Mesodermal cell (in vitro differentiated cells): ENCODE results near the gene FNDC10.

ENCODE experiments used
- H3K27ac ChIP-seq: 2 replicates; pipeline ENCODE4 v1.7.0; 2013; ENCODE audit warnings: mild to moderate bottlenecking, low read depth, low read length, moderate library complexity; ENCODE audit not compliant: severe bottlenecking
- H3K36me3 ChIP-seq: 2 replicates; pipeline ENCODE4 v1.7.1; 2013; ENCODE audit warnings: mild to moderate bottlenecking, low read length, moderate library complexity; ENCODE audit not compliant: control insufficient read depth, insufficient read depth
- H3K4me1 ChIP-seq: one replicate; pipeline ENCODE4 v1.7.1; 2013; ENCODE audit warnings: mild to moderate bottlenecking, low read length; ENCODE audit not compliant: insufficient read depth, control insufficient read depth, poor library complexity, severe bottlenecking
- H3K4me3 ChIP-seq: 2 replicates; pipeline ENCODE4 v1.7.0; 2013; ENCODE audit warnings: low read length, control low read depth, mild to moderate bottlenecking; ENCODE audit not compliant: insufficient read depth, poor library complexity, severe bottlenecking; ENCODE audit errors: extremely low read depth
- H3K9me3 ChIP-seq: 2 replicates; pipeline ENCODE4 v1.7.1; 2013; ENCODE audit warnings: mild to moderate bottlenecking, low read length, moderate library complexity; ENCODE audit not compliant: control insufficient read depth
- WGBS, 2 experiments: methylation state at CpG; one replicate each; pipeline ENCODE4 v1.1.5; 2013; ENCODE audit warnings: missing lambda C conversion rate in 2 of 2; ENCODE audit not compliant: insufficient coverage in 2 of 2; 5-methylcytosine and 5-hydroxymethylcytosine counted together

The FNDC10 gene

GRCh38 chr1:1626207-1627141 lies 26.5 kb upstream of the FNDC10 start:
- Histone ChIP-seq H3K4me1 (no peaks in the 10 kb centered on the region), H3K4me3 (no peak overlapping the region), H3K36me3 (peaks cover 21% of the 10 kb centered on the region), H3K27ac (no peak overlapping the region), H3K9me3 (no peaks in the 10 kb centered on the region)
- 93 to 100% methylated on average over 36 to 40 of the region's 48 CpGs for WGBS, 2 experiments

GRCh38 chr1:1625824-1626206 lies 25.9 kb upstream of the FNDC10 start:
- H3K36me3 ChIP-seq, result peaks cover 21% of the 10 kb centered on the region
- H3K27ac ChIP-seq, result no peak overlapping the region
- WGBS, 2 experiments, result 96 to 100% methylated on average over 4 to 7 of the region's 8 CpGs
- no peaks in the 10 kb centered on the region for H3K9me3 ChIP-seq
- H3K4me3 ChIP-seq, result no peak overlapping the region
- no peaks in the 10 kb centered on the region for H3K4me1 ChIP-seq

- WGBS, 2 experiments, result 89 to 95% methylated on average over 7 to 23 of the region's 28 CpGs
- no peaks in the 10 kb centered on the region for H3K4me1 ChIP-seq
- H3K27ac ChIP-seq, result no peak overlapping the region
- H3K4me3 ChIP-seq, result no peak overlapping the region
- H3K9me3 ChIP-seq, result no peaks in the 10 kb centered on the region
- peaks cover 21% of the 10 kb centered on the region for H3K36me3 ChIP-seq
These were observed 25.5 kb upstream of the FNDC10 start for GRCh38 chr1:1625404-1625775.

- Histone ChIP-seq H3K27ac (no peak overlapping the region), H3K9me3 (no peaks in the 10 kb centered on the region), H3K4me1 (no peaks in the 10 kb centered on the region), H3K4me3 (no peak overlapping the region), H3K36me3 (peaks cover 21% of the 10 kb centered on the region)
- 92 to 94% methylated on average over 31 to 34 of the region's 38 CpGs for WGBS, 2 experiments
These were observed 24.8 kb upstream of the FNDC10 start for GRCh38 chr1:1624443-1625403.

GRCh38 chr1:1623631-1624442 lies 23.9 kb upstream of the FNDC10 start:
- H3K36me3 ChIP-seq, result peaks cover 24% of the 10 kb centered on the region
- no peaks in the 10 kb centered on the region for H3K9me3 ChIP-seq
- no peak overlapping the region for H3K4me3 ChIP-seq
- H3K4me1 ChIP-seq, result no peaks in the 10 kb centered on the region
- WGBS, 2 experiments, result 94 to 96% methylated on average over 37 to 49 of the region's 51 CpGs
- H3K27ac ChIP-seq, result no peak overlapping the region

GRCh38 chr1:1623181-1623630 lies 23.3 kb upstream of the FNDC10 start:
- Histone ChIP-seq H3K36me3 (peaks cover 29% of the 10 kb centered on the region), H3K27ac (no peak overlapping the region), H3K4me3 (no peak overlapping the region), H3K4me1 (no peaks in the 10 kb centered on the region), H3K9me3 (no peaks in the 10 kb centered on the region)
- 95 to 96% methylated on average over 30 to 33 of the region's 33 CpGs for WGBS, 2 experiments

GRCh38 chr1:1622788-1623094 lies 22.8 kb upstream of the FNDC10 start:
- WGBS, 2 experiments, result 92 to 95% methylated on average over 13 to 17 of the region's 17 CpGs
- H3K27ac ChIP-seq, result no peak overlapping the region
- peaks cover 30% of the 10 kb centered on the region for H3K36me3 ChIP-seq
- no peaks in the 10 kb centered on the region for H3K9me3 ChIP-seq
- H3K4me1 ChIP-seq, result no peaks in the 10 kb centered on the region
- H3K4me3 ChIP-seq, result no peak overlapping the region

GRCh38 chr1:1622010-1622787 lies 22.3 kb upstream of the FNDC10 start:
- Histone ChIP-seq H3K27ac (no peak overlapping the region), H3K9me3 (no peaks in the 10 kb centered on the region)
- WGBS, 2 experiments, result 86 to 91% methylated on average over 17 to 18 of the region's 21 CpGs

GRCh38 chr1:1621173-1622009 lies 21.5 kb upstream of the FNDC10 start:
- peaks cover 5% of the 10 kb centered on the region for H3K4me1 ChIP-seq
- H3K27ac ChIP-seq, result no peak overlapping the region
- H3K4me3 ChIP-seq, result no peak overlapping the region
- H3K9me3 ChIP-seq, result no peaks in the 10 kb centered on the region
- 93 to 95% methylated on average over 30 to 31 of the region's 31 CpGs for WGBS, 2 experiments
- peaks cover 33% of the 10 kb centered on the region for H3K36me3 ChIP-seq

More at GRCh38 chr1:1622010-1622787, 22.3 kb upstream of the FNDC10 start:
- no peaks in the 10 kb centered on the region for H3K4me1 ChIP-seq
- no peak overlapping the region for H3K4me3 ChIP-seq
- peaks cover 35% of the 10 kb centered on the region for H3K36me3 ChIP-seq
